ENCODE measurements around the gene GUCA1A.

DNA sequence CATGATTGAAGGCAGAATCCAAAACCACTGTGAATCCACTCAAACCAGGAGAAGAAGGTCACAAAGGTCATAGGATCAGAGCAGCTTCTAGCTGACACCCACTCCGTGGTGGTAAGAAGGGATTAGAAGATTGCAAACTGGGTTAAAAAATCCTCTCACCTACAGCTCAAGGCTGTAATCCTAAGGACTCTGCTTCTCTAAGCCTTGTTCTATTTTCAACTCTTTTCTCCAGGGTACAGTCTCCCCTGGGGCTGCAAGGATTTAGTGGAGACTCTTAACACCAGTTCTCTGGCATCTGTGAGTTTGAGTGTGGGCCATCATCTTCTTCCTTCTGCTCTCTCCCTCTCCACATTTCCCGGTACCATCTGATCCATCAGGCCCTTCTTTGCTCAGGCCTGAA lies at the start of gene GUCA1A:
- TF ChIP-seq, protein P1, sequence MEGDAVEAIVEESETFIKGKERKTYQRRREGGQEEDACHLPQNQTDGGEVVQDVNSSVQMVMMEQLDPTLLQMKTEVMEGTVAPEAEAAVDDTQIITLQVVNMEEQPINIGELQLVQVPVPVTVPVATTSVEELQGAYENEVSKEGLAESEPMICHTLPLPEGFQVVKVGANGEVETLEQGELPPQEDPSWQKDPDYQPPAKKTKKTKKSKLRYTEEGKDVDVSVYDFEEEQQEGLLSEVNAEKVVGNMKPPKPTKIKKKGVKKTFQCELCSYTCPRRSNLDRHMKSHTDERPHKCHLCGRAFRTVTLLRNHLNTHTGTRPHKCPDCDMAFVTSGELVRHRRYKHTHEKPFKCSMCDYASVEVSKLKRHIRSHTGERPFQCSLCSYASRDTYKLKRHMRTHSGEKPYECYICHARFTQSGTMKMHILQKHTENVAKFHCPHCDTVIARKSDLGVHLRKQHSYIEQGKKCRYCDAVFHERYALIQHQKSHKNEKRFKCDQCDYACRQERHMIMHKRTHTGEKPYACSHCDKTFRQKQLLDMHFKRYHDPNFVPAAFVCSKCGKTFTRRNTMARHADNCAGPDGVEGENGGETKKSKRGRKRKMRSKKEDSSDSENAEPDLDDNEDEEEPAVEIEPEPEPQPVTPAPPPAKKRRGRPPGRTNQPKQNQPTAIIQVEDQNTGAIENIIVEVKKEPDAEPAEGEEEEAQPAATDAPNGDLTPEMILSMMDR (IDR thresholded peaks at IDR 0.05), result no peak
- no peak for TF ChIP-seq POLR2AphosphoS5 (IDR thresholded peaks at IDR 0.05; ENCODE audit: insufficient read depth in 1 of 2, low read depth in 1 of 2)

Data from vagina (tissue), 2 donors.